Karpas-422 (cell line): ENCODE data around the gene DZIP3. TPM values are rescaled to one million over a fixed set of nuclear protein-coding genes. Genes with fewer than 3 reads are reported as not detected.

Source experiments
- small RNA-seq: library from RNA; depleted of rRNA; stranded (forward); fragments of <200 nt; gene quantifications from one replicate; pipeline ENCODE3, GENCODE V24; 2014
- total RNA-seq: library from RNA; depleted of rRNA; stranded (reverse); fragments of >200 nt; shearing (Covaris generic); gene quantifications from 2 replicates; pipeline ENCODE4 v1.2.3, GENCODE V29; 2014; ENCODE audit warnings: low replicate concordance; rRNA removed

DZIP3 gene
- total RNA-seq, 1 experiment from 2014 or later: 15.7 TPM

Small RNA genes lying within 50 kb of the gene (small RNA-seq; reads per million reads assigned to genes)
- gene AC092185.1 (not detected), gene RF00156 (not detected)

Other genes with a start within 250 kb of the DZIP3 start
- gene MYH15, start 79.1 kb upstream of the DZIP3 start, total RNA-seq: 0.18 TPM in 1 of 2 replicates, not detected in the other
- gene CIP2A, start 284 bp upstream of the DZIP3 start, total RNA-seq: 27.4 and 37.8 TPM in 2 replicates
- gene RETNLB, start 167.7 kb downstream of the DZIP3 start, total RNA-seq: not detected in 2 replicates
- gene TRAT1, start 233.1 kb downstream of the DZIP3 start, total RNA-seq: not detected in 2 replicates